Suppressor macrophage treated with lipopolysaccharide for 4 hours (primary cell): Measurements from ENCODE around the gene DSTN.
"Not testable (repeated sequence)": the region's sequence is repeated elsewhere in the genome, so short reads cannot be mapped to it uniquely, and the experiment has no call there.

Source experiments
- DNase-seq: peaks from one replicate; pipeline ENCODE4 v3.0.0-alpha.2; 2020

Gene DSTN

GRCh38 chr20:17653835-17654648 lies 84.2 kb downstream of the DSTN start:
- DNase-seq = no peak

GRCh38 chr20:17654649-17655285 lies 84.9 kb downstream of the DSTN start:
- peak; percentile 36 for DNase-seq

GRCh38 chr20:17655286-17655651 lies 85.4 kb downstream of the DSTN start:
- DNase-seq = no peak

GRCh38 chr20:17655865-17656479 lies 86.1 kb downstream of the DSTN start:
- DNase-seq = no peak

- no peak for DNase-seq
Measured at GRCh38 chr20:17657079-17657825, 87.4 kb downstream of the DSTN start.

GRCh38 chr20:17657898-17658647 lies 88.2 kb downstream of the DSTN start:
- no peak for DNase-seq

GRCh38 chr20:17658648-17658993 lies 88.7 kb downstream of the DSTN start:
- DNase-seq = no peak

- DNase-seq = not testable (repeated sequence)
Measured at GRCh38 chr20:17659344-17659743, 89.5 kb downstream of the DSTN start.
